ENCODE measurements around the gene RRAS2.

DNA sequence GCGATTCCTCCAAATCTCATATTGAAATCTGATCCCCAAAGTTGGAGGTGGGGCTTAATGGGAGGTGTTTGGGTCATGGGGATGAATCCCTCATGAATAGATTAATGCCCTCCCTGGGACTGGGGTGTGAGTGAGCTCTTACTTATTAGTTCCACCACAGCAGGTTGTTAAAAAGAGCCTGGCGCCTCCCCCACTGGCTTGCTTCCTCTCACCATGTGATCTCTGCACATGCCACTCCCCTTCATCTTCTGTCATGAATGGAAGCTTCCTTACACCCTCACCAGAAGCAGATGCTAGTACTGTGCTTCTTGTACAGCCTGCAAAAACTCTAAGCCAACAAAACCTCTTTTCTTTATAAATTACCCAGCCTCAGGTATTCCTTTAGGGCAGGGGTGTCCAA lies 8.8 kb downstream of the RRAS2 start:
- TF ChIP-seq, protein P1, sequence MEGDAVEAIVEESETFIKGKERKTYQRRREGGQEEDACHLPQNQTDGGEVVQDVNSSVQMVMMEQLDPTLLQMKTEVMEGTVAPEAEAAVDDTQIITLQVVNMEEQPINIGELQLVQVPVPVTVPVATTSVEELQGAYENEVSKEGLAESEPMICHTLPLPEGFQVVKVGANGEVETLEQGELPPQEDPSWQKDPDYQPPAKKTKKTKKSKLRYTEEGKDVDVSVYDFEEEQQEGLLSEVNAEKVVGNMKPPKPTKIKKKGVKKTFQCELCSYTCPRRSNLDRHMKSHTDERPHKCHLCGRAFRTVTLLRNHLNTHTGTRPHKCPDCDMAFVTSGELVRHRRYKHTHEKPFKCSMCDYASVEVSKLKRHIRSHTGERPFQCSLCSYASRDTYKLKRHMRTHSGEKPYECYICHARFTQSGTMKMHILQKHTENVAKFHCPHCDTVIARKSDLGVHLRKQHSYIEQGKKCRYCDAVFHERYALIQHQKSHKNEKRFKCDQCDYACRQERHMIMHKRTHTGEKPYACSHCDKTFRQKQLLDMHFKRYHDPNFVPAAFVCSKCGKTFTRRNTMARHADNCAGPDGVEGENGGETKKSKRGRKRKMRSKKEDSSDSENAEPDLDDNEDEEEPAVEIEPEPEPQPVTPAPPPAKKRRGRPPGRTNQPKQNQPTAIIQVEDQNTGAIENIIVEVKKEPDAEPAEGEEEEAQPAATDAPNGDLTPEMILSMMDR (IDR thresholded peaks at IDR 0.05; ENCODE audit: insufficient read depth, low read depth, low read length): no peak
- TF ChIP-seq EZH2 (IDR thresholded peaks at IDR 0.05; ENCODE audit: insufficient read depth, low read length): no peak

Data from astrocyte (in vitro differentiated cells and primary cell).